ENCODE data around the gene GHRL.
"Not testable (repeated sequence)": the region's sequence is repeated elsewhere in the genome, so short reads cannot be mapped to it uniquely, and the experiment has no call there.

The GHRL gene

GRCh38 chr3:10273702-10274305, 18.9 kb downstream of the GHRL start:
- DNase-seq (ENCODE audit: low spot score), result no peak

DNA sequence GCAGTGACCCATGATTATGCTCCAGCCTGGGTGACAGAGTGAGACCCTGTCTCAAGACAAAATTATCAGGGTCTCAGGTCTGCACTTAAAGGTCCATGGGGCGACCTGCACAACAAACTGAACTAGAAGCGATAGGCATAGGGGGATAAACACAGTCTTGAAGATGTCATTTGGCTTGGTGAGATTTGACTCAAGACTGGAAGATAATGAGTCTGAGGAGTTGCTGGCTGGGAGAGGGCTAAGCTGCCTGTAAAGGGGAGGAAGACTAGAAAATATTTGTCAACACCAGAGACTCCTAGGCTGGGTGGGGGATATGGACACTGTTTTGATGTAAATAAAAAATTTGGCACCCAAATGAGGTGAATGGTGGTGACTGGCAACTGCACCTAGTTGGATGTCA, 19.8 kb downstream of the GHRL start:
- no peak for DNase-seq (ENCODE audit: low spot score)

DNA sequence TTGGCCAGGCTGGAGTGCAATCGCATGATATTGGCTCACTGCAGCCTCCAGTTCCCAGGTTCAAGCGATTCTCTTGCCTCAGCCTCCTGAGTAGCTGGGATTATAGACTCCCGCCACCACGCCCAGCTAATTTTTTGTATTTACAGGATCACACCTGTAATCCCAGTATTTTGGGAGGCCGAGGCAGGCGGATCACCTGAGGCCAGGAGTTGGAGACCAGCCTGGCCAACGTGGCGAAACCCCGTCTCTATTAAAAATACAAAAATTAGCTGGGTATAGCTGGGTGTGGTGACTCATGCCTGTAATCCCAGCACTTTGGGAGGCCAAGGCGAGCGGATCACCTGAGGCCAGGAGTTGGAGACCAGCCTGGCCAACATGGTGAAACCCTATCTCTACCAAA, 20.3 kb downstream of the GHRL start:
- not testable (repeated sequence) for DNase-seq (ENCODE audit: low spot score)

- DNase-seq (ENCODE audit: low spot score), result no peak
Observed at GRCh38 chr3:10269443-10269842, 23.3 kb downstream of the GHRL start.

DNA sequence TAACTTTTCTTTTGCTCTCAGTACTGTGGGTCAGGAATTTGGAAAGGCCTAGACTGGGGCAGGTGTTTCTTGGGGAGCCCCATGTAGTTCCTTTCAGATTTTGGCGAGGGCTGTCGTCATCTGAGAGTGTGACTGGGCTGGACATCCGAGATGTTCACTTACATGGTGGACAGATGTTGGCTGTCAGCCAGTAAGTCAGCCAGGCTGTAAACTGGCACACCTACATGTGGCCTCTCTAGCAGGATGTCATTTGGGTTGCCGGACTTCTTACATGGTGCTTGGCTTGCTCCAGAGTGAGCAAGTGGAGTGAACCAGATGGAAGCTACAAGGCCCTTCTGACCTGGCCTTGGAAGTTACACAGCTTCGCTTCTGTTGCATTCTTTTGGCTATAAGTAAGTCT, 23.8 kb downstream of the GHRL start:
- no peak for DNase-seq (ENCODE audit: low spot score)

GRCh38 chr3:10268116-10268515, 24.6 kb downstream of the GHRL start:
- no peak for DNase-seq (ENCODE audit: low spot score)

DNA sequence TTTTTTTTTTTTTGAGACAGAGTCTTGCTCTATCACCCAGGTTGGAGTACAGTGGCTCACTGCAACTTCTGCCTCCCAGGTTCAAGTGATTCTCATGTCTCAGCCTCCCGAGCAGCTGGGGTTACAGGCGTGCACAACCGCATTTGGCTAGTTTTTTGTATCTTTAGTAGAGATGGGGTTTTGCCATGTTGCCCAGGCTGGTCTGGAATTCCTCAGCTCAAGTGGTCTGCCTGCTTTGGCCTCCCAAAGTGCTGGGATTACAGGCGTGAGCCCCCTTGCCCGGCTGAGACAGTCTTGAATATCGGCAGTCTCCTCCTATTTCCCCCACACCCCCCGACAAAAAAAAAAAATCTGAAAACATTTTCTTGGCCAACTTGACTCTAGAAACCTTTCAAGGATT, 25.8 kb downstream of the GHRL start:
- not testable (repeated sequence) for DNase-seq (ENCODE audit: low spot score)

- DNase-seq (ENCODE audit: low spot score), result no peak
Observed at GRCh38 chr3:10265833-10266232, 26.9 kb downstream of the GHRL start.

DNA sequence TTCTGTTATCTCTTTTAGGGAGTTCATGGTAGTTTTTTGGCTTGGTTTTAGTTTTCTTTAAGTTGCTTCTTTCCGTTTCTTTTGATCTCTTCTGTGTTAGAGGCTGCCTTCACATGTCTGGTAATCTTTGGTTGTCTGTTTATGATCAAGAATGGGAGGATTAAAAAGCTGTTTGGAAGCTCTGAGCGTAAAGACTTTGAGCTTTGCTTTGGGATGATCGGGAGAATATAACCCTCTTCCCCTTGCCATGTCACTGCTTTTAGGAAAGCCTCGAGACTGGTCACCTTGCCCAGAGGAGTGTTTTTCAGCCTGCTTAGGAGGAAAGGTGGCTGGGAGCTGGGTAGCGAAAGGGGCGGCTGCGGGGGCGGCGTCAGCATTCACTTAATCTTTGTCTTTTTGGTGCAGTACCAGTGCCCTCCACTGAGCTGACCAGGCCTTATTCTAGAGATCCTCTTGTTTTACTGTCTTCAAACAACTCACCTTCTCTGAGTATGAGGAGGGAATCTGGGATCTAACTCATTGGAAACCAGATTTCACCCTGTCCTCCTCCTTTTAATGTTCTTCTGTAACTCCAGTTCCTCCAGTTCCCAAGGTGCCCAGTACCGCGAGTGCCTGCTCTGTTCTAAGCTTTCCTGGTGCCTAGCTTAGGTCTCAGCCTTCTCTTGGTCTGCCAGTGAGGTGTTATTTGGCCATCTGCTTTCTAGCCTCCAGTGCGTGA, 28.9 kb downstream of the GHRL start:
- DNase-seq (ENCODE audit: low spot score), result peak; percentile 65

DNA sequence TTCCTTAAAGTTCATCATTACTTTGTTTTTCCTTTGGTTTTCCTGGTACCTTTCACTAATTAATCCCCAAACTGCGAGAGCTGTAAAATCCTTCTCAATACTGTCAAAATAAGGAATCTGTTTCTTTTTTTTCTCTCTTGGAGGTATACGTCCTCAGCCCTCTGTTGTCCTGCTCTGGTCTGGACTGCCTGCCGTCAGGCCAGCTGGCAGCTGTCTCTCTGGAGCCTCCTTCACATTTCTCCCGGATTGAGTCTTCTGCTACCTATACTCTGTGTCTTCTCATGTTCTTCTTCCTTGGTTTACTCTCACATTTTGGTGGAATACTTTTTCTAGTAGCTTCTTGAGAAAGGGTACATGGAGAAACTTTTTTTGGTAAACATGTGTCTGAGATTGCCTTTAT, 30.7 kb downstream of the GHRL start:
- DNase-seq (ENCODE audit: low spot score), result no peak

GRCh38 chr3:10260211-10260701, 32.5 kb downstream of the GHRL start:
- DNase-seq (ENCODE audit: low spot score), result no peak

GRCh38 chr3:10259798-10260197, 32.9 kb downstream of the GHRL start:
- no peak for DNase-seq (ENCODE audit: low spot score)

DNA sequence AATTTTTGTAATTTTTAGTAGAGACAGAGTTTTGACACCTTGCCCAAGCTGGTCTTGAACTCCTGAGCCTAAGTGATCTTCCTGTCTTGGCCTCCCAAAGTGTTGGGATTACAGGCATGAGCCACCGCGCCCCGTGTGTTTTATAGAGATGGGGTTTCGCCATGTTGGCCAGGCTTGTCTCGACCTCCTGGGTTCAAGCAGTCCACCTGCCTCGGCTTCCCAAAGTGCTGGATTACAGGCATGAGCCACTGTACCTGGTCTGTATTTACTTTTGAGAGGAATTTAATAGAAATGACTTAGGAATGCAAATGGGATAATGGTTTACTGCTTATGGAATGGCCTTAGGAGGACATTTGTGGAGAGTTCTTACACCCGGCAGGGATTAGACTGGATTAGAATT, 33.7 kb downstream of the GHRL start:
- no peak for DNase-seq (ENCODE audit: low spot score)

DNA sequence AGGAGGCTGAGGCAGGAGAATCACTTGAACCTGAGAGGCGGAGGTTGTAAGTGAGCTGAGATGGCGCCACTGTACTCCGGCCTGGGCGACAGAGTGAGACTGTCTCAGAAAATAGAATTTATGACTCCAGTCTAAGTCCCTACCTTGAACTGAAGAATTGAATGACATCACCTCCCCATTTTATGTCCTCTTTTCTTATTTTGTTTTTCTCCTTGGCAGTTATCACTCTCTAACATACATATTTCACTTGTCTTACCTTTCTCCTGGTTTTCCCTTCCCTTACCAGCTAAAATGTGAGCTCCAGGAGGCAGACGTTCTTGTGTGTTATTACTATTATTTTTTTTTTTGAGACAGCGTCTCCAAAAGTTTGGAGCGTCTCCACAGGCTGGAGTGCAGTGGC, 36.9 kb downstream of the GHRL start:
- no peak for DNase-seq (ENCODE audit: low spot score)

DNA sequence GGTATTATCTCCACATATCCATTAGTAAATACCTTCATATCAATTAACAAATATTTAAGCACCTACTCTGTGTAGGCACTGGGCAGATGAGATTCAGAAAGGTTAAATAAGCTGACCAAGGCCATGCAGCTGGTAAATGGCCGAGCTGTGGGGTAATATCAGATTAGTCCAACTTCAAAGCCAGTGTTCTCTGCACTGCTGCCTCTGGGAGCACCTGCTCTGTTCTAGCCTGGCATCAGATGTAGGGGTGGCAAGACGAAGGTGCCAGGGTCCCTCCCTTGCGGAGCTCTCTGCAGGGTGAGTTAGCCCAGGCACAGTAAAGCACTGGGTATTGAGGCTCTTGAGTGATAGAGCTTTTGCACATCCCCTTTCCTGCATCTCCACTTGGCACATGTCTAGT, 39.0 kb downstream of the GHRL start:
- no peak for DNase-seq (ENCODE audit: low spot score)

DNA sequence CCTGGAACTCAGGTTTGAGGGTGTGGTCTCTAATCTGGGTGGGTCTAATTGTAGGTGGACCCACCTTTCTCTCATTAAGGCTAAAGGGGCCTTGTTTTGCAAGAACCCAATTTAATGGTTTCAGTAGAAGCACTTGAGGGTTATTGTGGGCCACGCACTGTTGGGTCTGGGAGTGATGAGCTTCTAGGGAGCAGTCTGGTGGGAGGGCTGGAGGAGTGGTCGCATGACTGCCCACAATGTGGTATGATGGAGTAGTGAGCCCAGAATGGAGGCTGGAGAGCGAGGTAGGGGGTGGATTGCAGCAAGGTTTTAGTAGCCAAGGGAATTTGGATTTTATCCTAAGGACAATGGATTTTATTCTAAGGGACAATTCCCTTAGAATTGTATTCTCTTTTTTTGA, 41.7 kb downstream of the GHRL start:
- no peak for DNase-seq (ENCODE audit: low spot score)

- no peak for DNase-seq (ENCODE audit: low spot score)
Observed at GRCh38 chr3:10249833-10250232, 42.9 kb downstream of the GHRL start.

GRCh38 chr3:10248984-10249748, 43.6 kb downstream of the GHRL start:
- DNase-seq (ENCODE audit: low spot score), result peak; percentile 52

DNA sequence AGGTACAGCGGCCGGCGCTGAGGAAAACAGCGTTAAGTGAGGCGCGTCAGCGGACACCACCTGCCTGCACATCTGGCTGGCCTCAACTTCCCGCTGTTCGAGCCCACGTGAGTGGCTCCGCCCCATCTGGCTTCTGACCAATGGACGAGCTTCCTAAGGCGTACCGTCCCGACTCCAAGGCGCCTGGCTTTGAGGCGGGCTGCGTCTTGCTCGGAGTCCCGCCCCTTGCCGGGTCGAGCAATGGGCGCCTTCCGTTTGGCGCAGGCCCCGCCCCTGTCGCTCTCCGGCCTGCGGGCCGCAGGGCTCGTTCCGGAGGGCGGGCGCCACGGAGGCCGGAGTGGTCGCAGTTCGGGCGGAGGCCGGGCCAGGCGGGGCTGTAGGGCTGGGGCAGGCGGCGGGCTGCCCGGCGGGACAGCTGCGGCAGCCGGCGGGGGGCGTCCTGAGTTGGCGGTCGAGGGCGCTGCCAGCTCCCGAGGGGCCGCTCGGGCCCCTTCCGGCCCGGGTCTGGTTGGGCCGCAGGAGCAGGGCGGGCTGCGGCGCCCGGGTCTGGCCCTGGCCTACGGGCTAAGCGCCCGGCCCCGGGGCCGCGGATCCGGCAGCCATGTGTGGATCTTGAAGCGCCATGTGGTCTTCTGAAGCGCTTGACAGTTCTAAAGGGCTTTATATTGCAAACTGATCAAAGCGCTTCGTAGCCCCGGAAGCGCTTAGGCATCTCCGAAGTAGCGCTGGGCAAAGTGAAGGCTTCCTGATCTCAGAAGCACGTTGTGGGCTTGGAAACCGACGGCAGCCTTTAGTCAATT, 44.4 kb downstream of the GHRL start, which contains the start of gene TATDN2:
TATDN2 (plus strand) TSS at position 276 of the 800 bp plus-strand sequence. CDS start 742 bp downstream, outside the sequence.
- DNase-seq (ENCODE audit: low spot score), result peak; percentile 99

GRCh38 chr3:10247679-10248183, 45.0 kb downstream of the GHRL start:
- DNase-seq (ENCODE audit: low spot score), result no peak

- no peak for DNase-seq (ENCODE audit: low spot score)
Observed at GRCh38 chr3:10245081-10245712, 47.5 kb downstream of the GHRL start.
